ENCODE measurements around the gene SAP30BP. TPM values are rescaled to one million over a fixed set of nuclear protein-coding genes. Genes with fewer than 3 reads are reported as not detected.

Gene SAP30BP
- total RNA-seq, 4 donors from 2014 or later = 67.0 to 104 (median 86.3) TPM

GRCh38 chr17:75751676-75752404 lies 84.7 kb downstream of the SAP30BP start:
- peaks cover 75% of the 10 kb centered on the region for H3K36me3 ChIP-seq
- DNase-seq (ENCODE audit: low spot score in 2 of 2) = no peak
- TF ChIP-seq POLR2AphosphoS5 (IDR thresholded peaks at IDR 0.05) = no peak
- TF ChIP-seq POLR2A (IDR thresholded peaks at IDR 0.05) = no peak
- TF ChIP-seq CTCF (IDR thresholded peaks at IDR 0.05) = no peak
- no peak for TF ChIP-seq EP300 (IDR thresholded peaks at IDR 0.05)
- H3K27ac ChIP-seq = no peak overlapping the region
- H3K4me1 ChIP-seq = peaks cover 55% of the 10 kb centered on the region
- 76% methylated on average over 9 of the region's 24 CpGs for WGBS
- H3K9me3 ChIP-seq = no peaks in the 10 kb centered on the region
- H3K27me3 ChIP-seq = no peaks in the 10 kb centered on the region
- H3K4me3 ChIP-seq = no peak overlapping the region

GRCh38 chr17:75752405-75752709 lies 85.2 kb downstream of the SAP30BP start:
- peaks cover 53% of the 10 kb centered on the region for H3K4me1 ChIP-seq
- WGBS = 96% methylated on average over 8 of the region's 10 CpGs

GRCh38 chr17:75752802-75753513 lies 85.8 kb downstream of the SAP30BP start:
- Histone ChIP-seq H3K9me3 (no peaks in the 10 kb centered on the region), H3K4me1 (peaks cover 52% of the 10 kb centered on the region), H3K27me3 (no peaks in the 10 kb centered on the region), H3K4me3 (peak overlapping the region; percentile 44), H3K36me3 (peaks cover 86% of the 10 kb centered on the region), H3K27ac (no peak overlapping the region)
- WGBS = 68% methylated on average over 16 of the region's 19 CpGs
- no peak for DNase-seq (ENCODE audit: low spot score in 2 of 2)
- no peak for TF ChIP-seq EP300 (IDR thresholded peaks at IDR 0.05)
- TF ChIP-seq POLR2AphosphoS5 (IDR thresholded peaks at IDR 0.05) = no peak
- TF ChIP-seq CTCF (IDR thresholded peaks at IDR 0.05) = no peak
- no peak for TF ChIP-seq POLR2A (IDR thresholded peaks at IDR 0.05)

More at GRCh38 chr17:75752405-75752709, 85.2 kb downstream of the SAP30BP start:
- Histone ChIP-seq H3K36me3 (peaks cover 80% of the 10 kb centered on the region), H3K9me3 (no peaks in the 10 kb centered on the region), H3K27me3 (no peaks in the 10 kb centered on the region), H3K4me3 (no peak overlapping the region), H3K27ac (no peak overlapping the region)
- no peak for DNase-seq (ENCODE audit: low spot score in 2 of 2)
- TF ChIP-seq POLR2AphosphoS5 (IDR thresholded peaks at IDR 0.05) = no peak
- no peak for TF ChIP-seq EP300 (IDR thresholded peaks at IDR 0.05)
- no peak for TF ChIP-seq CTCF (IDR thresholded peaks at IDR 0.05)
- TF ChIP-seq POLR2A (IDR thresholded peaks at IDR 0.05) = no peak

GRCh38 chr17:75753514-75754377 lies 86.6 kb downstream of the SAP30BP start:
- H3K9me3 ChIP-seq = no peaks in the 10 kb centered on the region
- peak overlapping the region; percentile 44 for H3K4me3 ChIP-seq
- H3K27me3 ChIP-seq = no peaks in the 10 kb centered on the region
- H3K4me1 ChIP-seq = peaks cover 50% of the 10 kb centered on the region
- peak; percentile 73 to 85 for DNase-seq (ENCODE audit: low spot score in 2 of 2)
- TF ChIP-seq POLR2AphosphoS5 (IDR thresholded peaks at IDR 0.05) (no peak), EP300 (IDR thresholded peaks at IDR 0.05) (no peak), POLR2A (IDR thresholded peaks at IDR 0.05) (no peak), CTCF (IDR thresholded peaks at IDR 0.05) (peak in 1 of 2 donors; percentile 53)
- H3K27ac ChIP-seq = no peak overlapping the region
- peaks cover 90% of the 10 kb centered on the region for H3K36me3 ChIP-seq
- WGBS = 36% methylated on average over 11 of the region's 76 CpGs

Data from suprapubic skin (tissue), 4 donors.